ENCODE results near the gene TWF2. TPM values are rescaled to one million over a fixed set of nuclear protein-coding genes. Genes with fewer than 3 reads are reported as not detected.

TWF2 gene
- total RNA-seq, 1 experiment from 2014 or later: 44.8 TPM

GRCh38 chr3:52225452-52226228, 13.3 kb downstream of the TWF2 start, which contains the start of gene TLR9:
TLR9 (minus strand) TSS chr3:52225645; CDS start chr3:52225529, 116 bp downstream.
- no CpG with 5 or more reads among the region's 9 CpGs for WGBS (ENCODE audit: extremely low coverage, insufficient read length, low lambda C conversion rate)

More at GRCh38 chr3:52225452-52226228, 13.3 kb downstream of the TWF2 start, which contains the start of gene TLR9:
- no peak within 1 kb of the TSS for H3K4ac ChIP-seq (ENCODE audit: low read depth, low read length)
- no peak within 1 kb of the TSS for H2BK120ac ChIP-seq (ENCODE audit: low read depth, low read length, poor library complexity, severe bottlenecking)
- H2AFZ ChIP-seq (ENCODE audit: low read length): no peak within 1 kb of the TSS
- no peaks in the 10 kb centered on the region for H3K27me3 ChIP-seq (ENCODE audit: insufficient read depth, low read length)
- H4K5ac ChIP-seq (ENCODE audit: insufficient read length, low read depth, low read length): no peak within 1 kb of the TSS
- H2BK5ac ChIP-seq (ENCODE audit: insufficient read length, low read length): no peak within 1 kb of the TSS
- no peak within 1 kb of the TSS for H4K91ac ChIP-seq (ENCODE audit: insufficient read length, low read depth, low read length)
- no peaks in the 10 kb centered on the region for H3K4me1 ChIP-seq (ENCODE audit: insufficient read depth, low read length)
- no peak within 1 kb of the TSS for H3K23ac ChIP-seq (ENCODE audit: insufficient read length, low read depth, low read length)
- H3K4me1 Mint-ChIP-seq: peaks cover 0 to 17% of the 10 kb centered on the region in 2 experiments; a peak in 3 of 4 replicates
- H3K36me3 Mint-ChIP-seq (ENCODE audit: insufficient read depth in 1 of 3, low read depth in 3 of 3): peaks cover 10 to 15% (median 13%) of the 10 kb centered on the region in 3 experiments
- H3K27ac Mint-ChIP-seq: peak within 1 kb of the TSS in 1 of 3 experiments; percentile 84; a peak in 3 of 7 replicates
- no peaks in the 10 kb centered on the region; the same call in none of the 2 replicates for H3K27me3 Mint-ChIP-seq (ENCODE audit: low read depth)
- H3T11ph ChIP-seq (ENCODE audit: low read length): no peak within 1 kb of the TSS
- no peak within 1 kb of the TSS for H2BK20ac ChIP-seq (ENCODE audit: low read depth, low read length, poor library complexity, severe bottlenecking)
- H3K79me2 ChIP-seq (ENCODE audit: insufficient read depth, low read length): no peaks in the 10 kb centered on the region
- no peak within 1 kb of the TSS for H2BK12ac ChIP-seq (ENCODE audit: insufficient read length, low read depth, low read length)
- no peak within 1 kb of the TSS for H2BK15ac ChIP-seq (ENCODE audit: low read depth, low read length)
- H3K23me2 ChIP-seq (ENCODE audit: insufficient read length, low read depth, low read length, poor library complexity, severe bottlenecking): no peaks in the 10 kb centered on the region
- H4K8ac ChIP-seq (replicated peaks; ENCODE audit: insufficient read length, low read depth, low read length): no peak within 1 kb of the TSS
- no peak within 1 kb of the TSS for H3K27ac ChIP-seq (ENCODE audit: insufficient read length, low read depth, low read length)
- no peak within 1 kb of the TSS for H3K14ac ChIP-seq (ENCODE audit: insufficient read depth, low read length)
- H3K18ac ChIP-seq (ENCODE audit: insufficient read length, low read depth, low read length): no peak within 1 kb of the TSS
- no peak within 1 kb of the TSS for H3K4me2 ChIP-seq (ENCODE audit: insufficient read depth, insufficient read length, low read length)
- no peak within 1 kb of the TSS for H3K9ac ChIP-seq (ENCODE audit: extremely low read depth, insufficient read length, low read length)
- H3K4me3 Mint-ChIP-seq: no peak within 1 kb of the TSS; a peak in 1 of 5 replicates
- no peak within 1 kb of the TSS for H3K56ac ChIP-seq (ENCODE audit: insufficient read length, low read depth, low read length)
- H4K20me1 ChIP-seq (ENCODE audit: control insufficient read depth, insufficient read depth, insufficient read length): no peaks in the 10 kb centered on the region
- H3K9me3 Mint-ChIP-seq: no peaks in the 10 kb centered on the region; a peak in 2 of 5 replicates
- no peak for TF ChIP-seq CTCF (conservative IDR thresholded peaks at IDR 0.05)
- H2AK5ac ChIP-seq (ENCODE audit: insufficient read length, low read length): no peak within 1 kb of the TSS
- H3K9me3 ChIP-seq (ENCODE audit: control insufficient read depth, low read depth, low read length): no peaks in the 10 kb centered on the region
- peak; percentile 28 for DNase-seq
- no peaks in the 10 kb centered on the region for H3K79me1 ChIP-seq (ENCODE audit: insufficient read depth, low read depth, low read length, poor library complexity, severe bottlenecking)
